ENCODE results near the gene RNF34. TPM values are rescaled to one million over a fixed set of nuclear protein-coding genes. Genes with fewer than 3 reads are reported as not detected.

RNF34 gene
- total and polyA plus RNA-seq, 2 of the 8 experiments (the other 6 are each of a cell fraction or from before 2014, with no cell fraction given), result 37.9 to 57.6 TPM

DNA sequence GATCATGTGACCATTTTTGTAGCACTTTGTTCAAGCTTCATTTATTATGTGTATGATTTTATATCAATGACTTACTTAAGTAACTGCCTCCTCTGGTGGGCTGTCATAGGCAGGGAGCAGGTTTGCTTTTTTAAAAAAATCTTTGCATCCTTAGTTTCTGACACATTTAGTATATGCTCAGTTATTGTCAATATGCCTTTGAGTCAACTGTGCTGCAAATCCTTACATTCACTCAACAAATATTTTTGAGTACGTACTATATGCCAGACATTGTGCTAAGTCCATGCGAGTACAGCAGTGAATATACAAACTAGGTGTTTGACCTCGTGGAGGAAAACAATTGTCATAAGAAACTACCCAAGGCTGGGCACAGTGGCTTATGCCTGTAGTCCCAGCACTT, 43.3 kb upstream of the RNF34 start:
- Histone ChIP-seq H3K79me1 (ENCODE audit: low read depth, low read length) (peaks cover 3% of the 10 kb centered on the region), H4K91ac (replicated peaks; ENCODE audit: insufficient read length, low read length) (no peak overlapping the region), H4K5ac (ENCODE audit: insufficient read length, low read depth, low read length) (no peak overlapping the region), H3K56ac (replicated peaks; ENCODE audit: insufficient read length, low read depth, low read length) (no peak overlapping the region), H3K14ac (ENCODE audit: insufficient read length) (no peak overlapping the region), H2BK120ac (replicated peaks; ENCODE audit: low read depth, low read length) (no peak overlapping the region), H3K23me2 (ENCODE audit: low read depth, low read length) (peaks cover 2% of the 10 kb centered on the region; the same call in 1 of the 2 replicates), H2BK12ac (ENCODE audit: low read depth, low read length) (no peak overlapping the region), H2BK20ac (ENCODE audit: low read length) (no peak overlapping the region), H3K23ac (ENCODE audit: insufficient read length) (no peak overlapping the region), H3K27ac (ENCODE audit: low read depth, low read length) (no peak overlapping the region), H3K9me3 (ENCODE audit: insufficient read depth in 2 of 2, low read depth in 1 of 2, low read length in 1 of 2) (no peaks in the 10 kb centered on the region), H2AFZ (ENCODE audit: low read length) (no peak overlapping the region), H3K9ac (replicated peaks in 1 of 4; ENCODE audit: extremely low read depth in 1 of 4, low read depth in 3 of 4, low read length in 3 of 4) (no peak overlapping the region), H3K4ac (replicated peaks; ENCODE audit: insufficient read length, low read depth, low read length) (no peak overlapping the region), H3K27me3 (replicated peaks in 1 of 4; ENCODE audit: control insufficient read depth in 3 of 4, extremely low read depth in 1 of 4, insufficient read depth in 3 of 4, low read length in 3 of 4) (no peaks in the 10 kb centered on the region), H3K18ac (ENCODE audit: extremely low read depth, low read length) (no peak overlapping the region), H4K20me1 (replicated peaks in 1 of 2; ENCODE audit: control insufficient read depth in 1 of 2, insufficient read depth in 2 of 2, low read length in 2 of 2) (no peaks in the 10 kb centered on the region), H2BK5ac (ENCODE audit: low read depth, low read length) (no peak overlapping the region), H3K4me1 (replicated peaks in 1 of 4; ENCODE audit: control insufficient read depth in 3 of 4, insufficient read depth in 4 of 4, low read length in 3 of 4) (0 out of 7 replicates have a peak, but pooled peaks cover 0 to 2% (median 0%) of the 10 kb centered on the region in 4 experiments), H3K4me2 (ENCODE audit: insufficient read depth in 1 of 2, low read depth in 2 of 2, low read length in 2 of 2) (no peak overlapping the region), H4K8ac (ENCODE audit: extremely low read depth, insufficient read depth, low read length) (no peak overlapping the region), H3K36me3 (ENCODE audit: control insufficient read depth in 2 of 4, insufficient read depth in 4 of 4, low read length in 3 of 4) (no peaks in the 10 kb centered on the region), H2BK15ac (ENCODE audit: low read length) (no peak overlapping the region), H3K79me2 (ENCODE audit: control insufficient read depth in 1 of 2, insufficient read depth in 2 of 2, low read length in 2 of 2) (peaks cover 0 to 4% of the 10 kb centered on the region in 2 experiments; a peak in 1 of 4 replicates), H2AK5ac (ENCODE audit: low read depth, low read length) (no peak overlapping the region), H3K4me3 (ENCODE audit: extremely low read depth in 1 of 4, insufficient read depth in 2 of 4, low read depth in 3 of 4, low read length in 4 of 4) (no peak overlapping the region)
- WGBS, 2 experiments (ENCODE audit: extremely low coverage in 1 of 2, insufficient coverage in 1 of 2, insufficient read length in 1 of 2, insufficient replicate concordance in 2 of 2, low coverage in 1 of 2, low lambda C conversion rate in 2 of 2, missing lambda C conversion rate in 1 of 2), result 76% methylated on average over 3 of the region's 3 CpGs; no CpG with 5 or more reads in 1 of the 2 experiments
- ChIA-PET CTCF (ENCODE audit: partially characterized antibody) (interaction anchor here (0.6 to 1.4 kb wide), 2 partner anchors 15 to 22 kb away, joined by 3 to 4 read pairs; no protein-coding TSS in a partner anchor), POLR2A (ENCODE audit: partially characterized antibody) (no interaction called here)
- no peak for DNase-seq (ENCODE audit: low read depth in 1 of 2, low spot score in 2 of 2)
- FAIRE-seq, result no peak
- TF ChIP-seq TAF7 (optimal IDR thresholded peaks at IDR 0.05; ENCODE audit: borderline replicate concordance, low read depth, low read length) (no peak), EGR1 (IDR thresholded peaks at IDR 0.05; ENCODE audit: borderline replicate concordance, low read depth, low read length) (no peak), JUND (IDR thresholded peaks at IDR 0.05; ENCODE audit: low read length) (no peak), MAFK (IDR thresholded peaks at IDR 0.05; ENCODE audit: low read depth, low read length) (no peak), POLR2AphosphoS5 (IDR thresholded peaks at IDR 0.05; ENCODE audit: low read depth, low read length) (no peak), KDM1A (IDR thresholded peaks at IDR 0.05; ENCODE audit: borderline replicate concordance, low read length) (no peak), ZNF274 (IDR thresholded peaks at IDR 0.05; ENCODE audit: borderline replicate concordance, extremely low read depth, low read length) (no peak), TBP (IDR thresholded peaks at IDR 0.05; ENCODE audit: low read depth, low read length) (no peak), SIX5 (IDR thresholded peaks at IDR 0.05; ENCODE audit: low read depth, low read length) (no peak), GTF2F1 (IDR thresholded peaks at IDR 0.05; ENCODE audit: borderline replicate concordance, low read depth, low read length) (no peak), SAP30 (IDR thresholded peaks at IDR 0.05; ENCODE audit: insufficient read depth, insufficient replicate concordance, low read length) (no peak)
- TF ChIP-seq, protein P1, sequence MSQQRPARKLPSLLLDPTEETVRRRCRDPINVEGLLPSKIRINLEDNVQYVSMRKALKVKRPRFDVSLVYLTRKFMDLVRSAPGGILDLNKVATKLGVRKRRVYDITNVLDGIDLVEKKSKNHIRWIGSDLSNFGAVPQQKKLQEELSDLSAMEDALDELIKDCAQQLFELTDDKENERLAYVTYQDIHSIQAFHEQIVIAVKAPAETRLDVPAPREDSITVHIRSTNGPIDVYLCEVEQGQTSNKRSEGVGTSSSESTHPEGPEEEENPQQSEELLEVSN (IDR thresholded peaks at IDR 0.05), result no peak
